HEK293 (cell line): ENCODE results near the gene MLIP.

Experiments used
- CTCF ChIA-PET: fragments of 350-600 bp; formaldehyde crosslinking; extraction: SDS; loops from one replicate; lab custom pipeline; 2021; ENCODE audit warnings: antibody characterized with exemption; lab: Yijun Ruan, JAX
- POLR2A ChIA-PET: fragments of 300-600 bp; formaldehyde crosslinking; extraction: SDS; loops from one replicate; lab custom pipeline; 2020; ENCODE audit warnings: antibody characterized with exemption, inconsistent platforms; lab: Yijun Ruan, JAX
- H3K27ac ChIP-seq: fragments of 200-500 bp; sonication (Bioruptor generic); 2 replicates; pipeline ENCODE4 v1.5.1; 2014; ENCODE audit warnings: low read depth, low read length, control low read depth, inconsistent platforms; ENCODE audit errors: extremely low read depth
- H3K36me3 ChIP-seq, 2 experiments: fragments of 200-500 bp in 1 of 2; sonication (Bioruptor generic) in 1 of 2; 1 replicate in 1 of 2; 2 replicates in 1 of 2; pipeline ENCODE4 v1.5.1; 2014 to 2017; ENCODE audit warnings: inconsistent platforms in 2 of 2, low read length in 2 of 2; ENCODE audit not compliant: control insufficient read depth in 2 of 2, insufficient read depth in 1 of 2
- H3K4me1 ChIP-seq: fragments of 200-500 bp; sonication (Bioruptor generic); 2 replicates; pipeline ENCODE4 v1.5.1; 2014; ENCODE audit warnings: mild to moderate bottlenecking, low read length, inconsistent platforms; ENCODE audit not compliant: control insufficient read depth, insufficient read depth
- H3K4me3 ChIP-seq: 2 replicates; pipeline ENCODE4 v1.5.1; 2011; ENCODE audit warnings: low read depth, mild to moderate bottlenecking, control low read depth, low read length, moderate library complexity
- H3K9me3 ChIP-seq: fragments of 200-500 bp; sonication (Bioruptor generic); 2 replicates; pipeline ENCODE4 v1.5.1; 2014; ENCODE audit warnings: low read depth, low read length, inconsistent platforms; ENCODE audit not compliant: control insufficient read depth, insufficient read depth
- KLF10 ChIP-seq: fragments of 450-650 bp; IDR thresholded peaks from 2 replicates; pipeline ENCODE4 v1.5.1; 2018; ENCODE audit warnings: missing biosample characterization, mild to moderate bottlenecking, missing genetic modification characterization
- KLF8 ChIP-seq: fragments of 450-650 bp; formaldehyde crosslinking; IDR thresholded peaks from 2 replicates; pipeline ENCODE4 v1.5.1; 2016; ENCODE audit warnings: missing biosample characterization, missing genetic modification characterization
- RBAK ChIP-seq: fragments of 450-650 bp; formaldehyde crosslinking; IDR thresholded peaks from 2 replicates; pipeline ENCODE4 v1.5.1; 2016; ENCODE audit warnings: missing biosample characterization, missing genetic modification characterization
- SP2 ChIP-seq: fragments of 450-650 bp; formaldehyde crosslinking; IDR thresholded peaks from 2 replicates; pipeline ENCODE4 v1.5.1; 2016; ENCODE audit warnings: missing biosample characterization, missing genetic modification characterization
- SP7 ChIP-seq: fragments of 450-650 bp; formaldehyde crosslinking; IDR thresholded peaks from 2 replicates; pipeline ENCODE4 v1.5.1; 2016; ENCODE audit warnings: missing biosample characterization, missing genetic modification characterization
- WT1 ChIP-seq: fragments of 450-650 bp; formaldehyde crosslinking; IDR thresholded peaks from 2 replicates; pipeline ENCODE4 v1.5.1; 2016; ENCODE audit warnings: missing biosample characterization, missing genetic modification characterization
- ZFP41 ChIP-seq: fragments of 450-650 bp; formaldehyde crosslinking; IDR thresholded peaks from 2 replicates; pipeline ENCODE4 v1.5.1; 2016; ENCODE audit warnings: missing biosample characterization, missing genetic modification characterization, borderline replicate concordance
- ZIC2 ChIP-seq: fragments of 450-650 bp; formaldehyde crosslinking; IDR thresholded peaks from 2 replicates; pipeline ENCODE4 v1.5.1; 2016; ENCODE audit warnings: missing biosample characterization, missing genetic modification characterization
- ZNF121 ChIP-seq: fragments of 450-650 bp; formaldehyde crosslinking; IDR thresholded peaks from 2 replicates; pipeline ENCODE4 v1.5.1; 2016; ENCODE audit warnings: missing biosample characterization, missing genetic modification characterization
- ZNF146 ChIP-seq: fragments of 450-650 bp; formaldehyde crosslinking; IDR thresholded peaks from 2 replicates; pipeline ENCODE4 v1.5.1; 2016; ENCODE audit warnings: missing biosample characterization, missing genetic modification characterization
- ZNF169 ChIP-seq: fragments of 450-650 bp; formaldehyde crosslinking; IDR thresholded peaks from 2 replicates; pipeline ENCODE4 v1.5.1; 2016; ENCODE audit warnings: missing biosample characterization, missing genetic modification characterization
- ZNF174 ChIP-seq: fragments of 450-650 bp; formaldehyde crosslinking; IDR thresholded peaks from 2 replicates; pipeline ENCODE4 v1.5.0; 2017; ENCODE audit warnings: missing biosample characterization, mild to moderate bottlenecking, missing genetic modification characterization
- ZNF19 ChIP-seq: fragments of 450-650 bp; formaldehyde crosslinking; IDR thresholded peaks from 2 replicates; pipeline ENCODE4; 2016; ENCODE audit warnings: missing biosample characterization, missing genetic modification characterization, low read depth
- ZNF2 ChIP-seq: fragments of 450-650 bp; formaldehyde crosslinking; IDR thresholded peaks from 2 replicates; pipeline ENCODE4 v1.5.1; 2016; ENCODE audit warnings: missing biosample characterization, missing genetic modification characterization
- ZNF24 ChIP-seq: fragments of 450-650 bp; formaldehyde crosslinking; IDR thresholded peaks from 2 replicates; pipeline ENCODE4 v1.5.1; 2016; ENCODE audit warnings: missing biosample characterization, missing genetic modification characterization
- ZNF610 ChIP-seq: fragments of 450-650 bp; formaldehyde crosslinking; IDR thresholded peaks from 2 replicates; pipeline ENCODE4 v1.5.1; 2016; ENCODE audit warnings: missing biosample characterization, missing genetic modification characterization, borderline replicate concordance
- ZNF623 ChIP-seq: fragments of 450-650 bp; formaldehyde crosslinking; IDR thresholded peaks from 2 replicates; pipeline ENCODE4 v1.5.1; 2016; ENCODE audit warnings: missing biosample characterization, missing genetic modification characterization
- ZNF670 ChIP-seq: fragments of 450-650 bp; formaldehyde crosslinking; IDR thresholded peaks from 2 replicates; pipeline ENCODE4 v1.5.1; 2016; ENCODE audit warnings: missing biosample characterization, missing genetic modification characterization, low read depth
- ZNF707 ChIP-seq: fragments of 450-650 bp; formaldehyde crosslinking; IDR thresholded peaks from 2 replicates; pipeline ENCODE4 v1.5.1; 2016; ENCODE audit warnings: missing biosample characterization, missing genetic modification characterization
- TF ChIP-seq, protein P1 (sequence below): fragments of 450-650 bp; formaldehyde crosslinking; IDR thresholded peaks from 2 replicates; pipeline ENCODE4 v1.5.1; 2016; ENCODE audit warnings: missing biosample characterization, missing genetic modification characterization
- TF ChIP-seq, protein P2 (sequence below): fragments of 450-650 bp; formaldehyde crosslinking; IDR thresholded peaks from 2 replicates; pipeline ENCODE4 v1.5.1; 2016; ENCODE audit warnings: missing biosample characterization, missing genetic modification characterization
- TF ChIP-seq, protein P3 (sequence below): fragments of 450-650 bp; formaldehyde crosslinking; conservative IDR thresholded peaks from 2 replicates; pipeline ENCODE4 v1.5.1; 2016; ENCODE audit warnings: low read depth, missing biosample characterization, missing genetic modification characterization

Gene MLIP

DNA sequence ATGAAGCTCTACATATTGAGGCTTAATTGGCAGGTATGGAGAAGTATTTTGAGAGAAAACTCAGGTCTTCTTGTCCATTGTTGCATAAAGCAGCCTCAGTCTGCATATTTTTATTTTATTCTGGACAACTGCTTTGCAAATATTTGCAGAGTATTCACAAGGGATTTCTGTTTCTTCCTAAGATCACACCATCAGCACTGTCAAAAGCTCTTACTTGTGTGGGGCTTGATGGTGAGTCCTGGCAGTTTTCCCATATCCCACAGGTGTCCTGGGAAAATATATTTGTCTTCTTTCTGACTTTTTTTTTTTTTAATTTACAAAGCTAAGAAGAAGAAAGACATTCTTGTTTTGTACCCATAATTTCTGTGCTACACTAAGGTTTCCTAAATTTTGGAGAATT lies 16.9 kb upstream of the MLIP start:
- POLR2A ChIA-PET: no interaction called here
- CTCF ChIA-PET: interaction anchor here (0.6 to 0.9 kb wide), 2 partner anchors 33 to 101 kb away, joined by 3 read pairs; no protein-coding TSS in a partner anchor
- no peak overlapping the region for H3K4me3 ChIP-seq

DNA sequence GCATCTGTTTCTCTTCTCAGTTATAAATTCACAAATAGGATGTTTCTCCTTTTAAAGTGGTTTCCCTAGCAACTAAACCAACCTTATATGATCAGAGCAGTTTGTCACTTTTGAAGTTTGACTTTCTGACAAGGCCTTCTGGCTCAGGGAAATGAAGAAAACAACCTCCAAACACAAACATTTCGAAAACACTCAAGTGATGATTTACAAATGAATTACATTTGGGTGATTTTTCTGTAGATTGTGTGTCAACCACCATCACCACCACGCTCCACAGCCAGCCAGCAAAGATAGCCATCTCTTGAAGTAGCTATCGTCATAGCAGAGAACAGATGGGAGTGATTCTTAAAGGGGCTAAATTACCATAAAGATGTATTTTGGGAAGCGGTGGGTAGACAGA lies 16.5 kb upstream of the MLIP start:
- Histone ChIP-seq H3K27ac (no peak overlapping the region), H3K4me3 (no peak overlapping the region)
- TF ChIP-seq ZNF707 (tag by site-specific recombination): no peak
- TF ChIP-seq ZNF670 (tag by site-specific recombination): no peak
- TF ChIP-seq ZIC2 (tag by site-specific recombination): no peak
- no peak for TF ChIP-seq SP2
- no peak for TF ChIP-seq SP7
- no peak for TF ChIP-seq ZNF174 (tag by site-specific recombination)
- TF ChIP-seq KLF10 (tag by site-specific recombination): no peak
- TF ChIP-seq, protein P1, sequence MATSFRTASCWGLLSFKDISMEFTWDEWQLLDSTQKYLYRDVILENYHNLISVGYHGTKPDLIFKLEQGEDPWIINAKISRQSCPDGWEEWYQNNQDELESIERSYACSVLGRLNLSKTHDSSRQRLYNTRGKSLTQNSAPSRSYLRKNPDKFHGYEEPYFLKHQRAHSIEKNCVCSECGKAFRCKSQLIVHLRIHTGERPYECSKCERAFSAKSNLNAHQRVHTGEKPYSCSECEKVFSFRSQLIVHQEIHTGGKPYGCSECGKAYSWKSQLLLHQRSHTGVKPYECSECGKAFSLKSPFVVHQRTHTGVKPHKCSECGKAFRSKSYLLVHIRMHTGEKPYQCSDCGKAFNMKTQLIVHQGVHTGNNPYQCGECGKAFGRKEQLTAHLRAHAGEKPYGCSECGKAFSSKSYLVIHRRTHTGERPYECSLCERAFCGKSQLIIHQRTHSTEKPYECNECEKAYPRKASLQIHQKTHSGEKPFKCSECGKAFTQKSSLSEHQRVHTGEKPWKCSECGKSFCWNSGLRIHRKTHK (tag by site-specific recombination): no peak
- TF ChIP-seq, all 188 proteins: peak for 0
- Histone ChIP-seq H3K4me1 (no peaks in the 10 kb centered on the region), H3K36me3 (no peaks in the 10 kb centered on the region), H3K9me3 (no peaks in the 10 kb centered on the region)
- POLR2A ChIA-PET: no interaction called here
- CTCF ChIA-PET: interaction anchor here (0.6 to 0.9 kb wide), 2 partner anchors 34 to 100 kb away, joined by 3 read pairs; no protein-coding TSS in a partner anchor

More for the DNA sequence above, 16.9 kb upstream of the MLIP start:
- Histone ChIP-seq H3K27ac (no peak overlapping the region), H3K9me3 (no peaks in the 10 kb centered on the region), H3K4me1 (no peaks in the 10 kb centered on the region), H3K36me3 (no peaks in the 10 kb centered on the region)
- TF ChIP-seq KLF8 (tag by site-specific recombination): no peak
- TF ChIP-seq ZNF2 (tag by site-specific recombination): no peak
- TF ChIP-seq ZNF121 (tag by site-specific recombination): no peak
- no peak for TF ChIP-seq ZNF610 (tag by site-specific recombination)
- TF ChIP-seq ZNF623 (tag by site-specific recombination): no peak
- TF ChIP-seq, protein P1 (tag by site-specific recombination): no peak
- no peak for TF ChIP-seq RBAK

DNA sequence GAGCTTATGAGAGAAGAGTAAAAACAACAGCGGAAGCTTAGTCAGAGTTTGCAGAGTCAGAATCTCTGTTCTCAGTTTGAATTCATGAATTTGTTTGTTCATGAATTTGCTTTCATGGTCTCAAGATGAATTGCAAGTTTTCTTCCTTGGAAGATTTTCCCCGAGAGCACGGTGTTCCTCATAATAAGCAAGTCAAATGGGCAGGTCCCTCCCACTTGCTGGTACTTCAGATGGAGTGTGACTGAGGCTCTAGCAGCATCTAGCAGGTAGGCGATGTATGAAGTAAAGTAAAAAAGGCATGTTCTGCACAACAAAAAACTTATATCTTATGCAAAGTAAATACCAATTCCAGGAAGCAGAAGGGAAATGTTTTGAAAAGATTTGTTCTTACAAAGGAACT lies 15.5 kb upstream of the MLIP start:
- H3K9me3 ChIP-seq: no peaks in the 10 kb centered on the region
- ChIA-PET CTCF (interaction anchor here (0.6 kb wide), 2 partner anchors 34 to 73 kb away, joined by 3 read pairs; no protein-coding TSS in a partner anchor), POLR2A (no interaction called here)
- no peak overlapping the region for H3K4me3 ChIP-seq
- H3K4me1 ChIP-seq: no peaks in the 10 kb centered on the region
- no peak for TF ChIP-seq ZNF24
- TF ChIP-seq ZNF169 (tag by site-specific recombination): no peak
- TF ChIP-seq ZNF121 (tag by site-specific recombination): no peak
- H3K27ac ChIP-seq: no peak overlapping the region
- no peaks in the 10 kb centered on the region for H3K36me3 ChIP-seq

DNA sequence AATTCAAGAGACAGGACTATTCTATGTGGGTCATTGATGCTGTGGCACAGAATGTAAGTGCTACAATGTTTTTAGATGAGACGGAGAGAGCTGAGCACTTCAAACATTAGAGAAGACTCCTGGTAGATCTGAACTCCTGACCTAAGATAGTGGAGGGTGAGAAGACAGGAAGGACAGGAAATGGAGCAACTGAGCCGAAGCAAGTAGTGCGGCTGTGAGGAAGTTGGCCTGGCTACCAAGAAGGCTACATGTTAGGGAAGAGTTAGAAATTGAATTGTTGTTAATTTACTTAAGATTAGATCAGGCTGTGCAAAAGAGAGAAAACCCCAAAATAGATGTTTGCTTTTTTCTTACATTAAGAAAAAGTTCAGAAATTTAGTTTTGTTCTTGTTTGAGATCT lies 14.4 kb upstream of the MLIP start:
- ChIA-PET CTCF (interaction anchor here (0.6 to 0.7 kb wide), 3 partner anchors 67 to 556 kb away, joined by 3 to 5 read pairs (median 3); no protein-coding TSS in a partner anchor), POLR2A (no interaction called here)
- no peaks in the 10 kb centered on the region for H3K9me3 ChIP-seq
- no peaks in the 10 kb centered on the region for H3K4me1 ChIP-seq
- H3K36me3 ChIP-seq: no peaks in the 10 kb centered on the region
- no peak overlapping the region for H3K27ac ChIP-seq
- no peak overlapping the region for H3K4me3 ChIP-seq
- TF ChIP-seq WT1 (tag by site-specific recombination): no peak
- TF ChIP-seq ZNF19 (tag by site-specific recombination): no peak
- TF ChIP-seq, protein P2, sequence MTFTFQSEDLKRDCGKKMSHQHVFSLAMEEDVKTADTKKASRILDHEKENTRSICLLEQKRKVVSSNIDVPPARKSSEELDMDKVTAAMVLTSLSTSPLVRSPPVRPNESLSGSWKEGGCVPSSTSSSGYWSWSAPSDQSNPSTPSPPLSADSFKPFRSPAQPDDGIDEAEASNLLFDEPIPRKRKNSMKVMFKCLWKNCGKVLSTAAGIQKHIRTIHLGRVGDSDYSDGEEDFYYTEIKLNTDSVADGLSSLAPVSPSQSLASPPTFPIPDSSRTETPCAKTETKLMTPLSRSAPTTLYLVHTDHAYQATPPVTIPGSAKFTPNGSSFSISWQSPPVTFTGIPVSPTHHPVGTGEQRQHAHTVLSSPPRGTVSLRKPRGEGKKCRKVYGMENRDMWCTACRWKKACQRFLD (tag by site-specific recombination): no peak
- TF ChIP-seq, protein P3, sequence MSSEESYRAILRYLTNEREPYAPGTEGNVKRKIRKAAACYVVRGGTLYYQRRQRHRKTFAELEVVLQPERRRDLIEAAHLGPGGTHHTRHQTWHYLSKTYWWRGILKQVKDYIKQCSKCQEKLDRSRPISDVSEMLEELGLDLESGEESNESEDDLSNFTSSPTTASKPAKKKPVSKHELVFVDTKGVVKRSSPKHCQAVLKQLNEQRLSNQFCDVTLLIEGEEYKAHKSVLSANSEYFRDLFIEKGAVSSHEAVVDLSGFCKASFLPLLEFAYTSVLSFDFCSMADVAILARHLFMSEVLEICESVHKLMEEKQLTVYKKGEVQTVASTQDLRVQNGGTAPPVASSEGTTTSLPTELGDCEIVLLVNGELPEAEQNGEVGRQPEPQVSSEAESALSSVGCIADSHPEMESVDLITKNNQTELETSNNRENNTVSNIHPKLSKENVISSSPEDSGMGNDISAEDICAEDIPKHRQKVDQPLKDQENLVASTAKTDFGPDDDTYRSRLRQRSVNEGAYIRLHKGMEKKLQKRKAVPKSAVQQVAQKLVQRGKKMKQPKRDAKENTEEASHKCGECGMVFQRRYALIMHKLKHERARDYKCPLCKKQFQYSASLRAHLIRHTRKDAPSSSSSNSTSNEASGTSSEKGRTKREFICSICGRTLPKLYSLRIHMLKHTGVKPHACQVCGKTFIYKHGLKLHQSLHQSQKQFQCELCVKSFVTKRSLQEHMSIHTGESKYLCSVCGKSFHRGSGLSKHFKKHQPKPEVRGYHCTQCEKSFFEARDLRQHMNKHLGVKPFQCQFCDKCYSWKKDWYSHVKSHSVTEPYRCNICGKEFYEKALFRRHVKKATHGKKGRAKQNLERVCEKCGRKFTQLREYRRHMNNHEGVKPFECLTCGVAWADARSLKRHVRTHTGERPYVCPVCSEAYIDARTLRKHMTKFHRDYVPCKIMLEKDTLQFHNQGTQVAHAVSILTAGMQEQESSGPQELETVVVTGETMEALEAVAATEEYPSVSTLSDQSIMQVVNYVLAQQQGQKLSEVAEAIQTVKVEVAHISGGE (tag by site-specific recombination): no peak
- no peak for TF ChIP-seq ZNF146 (tag by site-specific recombination)
- TF ChIP-seq ZFP41 (tag by site-specific recombination): no peak
